ENCODE results near the gene MAMDC4. TPM values are rescaled to one million over a fixed set of nuclear protein-coding genes. Genes with fewer than 3 reads are reported as not detected.

The MAMDC4 gene
- total and polyA plus RNA-seq, 3 donors from 2014 or later = 8.1 to 21.9 (median 18.3) TPM

DNA sequence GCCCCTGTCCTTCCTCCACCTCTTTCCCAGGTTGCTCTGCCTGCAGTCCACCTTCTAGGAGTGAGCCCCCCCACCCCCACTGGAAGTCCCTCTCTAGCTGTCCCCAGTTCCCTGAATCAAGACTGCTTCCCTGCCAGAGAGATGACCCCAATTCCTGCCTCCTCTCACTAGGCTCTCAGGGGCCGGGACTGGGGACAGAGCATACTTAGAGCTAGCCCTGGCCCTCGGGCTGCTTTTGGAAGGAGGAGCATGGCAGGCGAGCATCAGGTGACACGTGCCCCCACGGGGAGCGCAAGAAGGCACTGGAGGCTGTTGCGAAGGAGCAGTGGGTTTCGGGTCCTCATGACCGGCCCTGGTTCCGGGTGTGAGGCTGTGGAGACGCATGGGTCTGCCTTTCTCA lies 43.9 kb downstream of the MAMDC4 start:
- intact Hi-C loops (cut with DNase I; ENCODE audit: low total_unique reads) = no loop called here
- H3K4me1 ChIP-seq = no peaks in the 10 kb centered on the region
- no peaks in the 10 kb centered on the region for H3K9me3 ChIP-seq
- no peak overlapping the region for H3K4me3 ChIP-seq
- DNase-seq = no peak
- 88 to 92% methylated on average over 5 to 11 of the region's 11 CpGs for WGBS, 2 donors
- TF ChIP-seq POLR2A (IDR thresholded peaks at IDR 0.05) = no peak
- TF ChIP-seq, protein P1, sequence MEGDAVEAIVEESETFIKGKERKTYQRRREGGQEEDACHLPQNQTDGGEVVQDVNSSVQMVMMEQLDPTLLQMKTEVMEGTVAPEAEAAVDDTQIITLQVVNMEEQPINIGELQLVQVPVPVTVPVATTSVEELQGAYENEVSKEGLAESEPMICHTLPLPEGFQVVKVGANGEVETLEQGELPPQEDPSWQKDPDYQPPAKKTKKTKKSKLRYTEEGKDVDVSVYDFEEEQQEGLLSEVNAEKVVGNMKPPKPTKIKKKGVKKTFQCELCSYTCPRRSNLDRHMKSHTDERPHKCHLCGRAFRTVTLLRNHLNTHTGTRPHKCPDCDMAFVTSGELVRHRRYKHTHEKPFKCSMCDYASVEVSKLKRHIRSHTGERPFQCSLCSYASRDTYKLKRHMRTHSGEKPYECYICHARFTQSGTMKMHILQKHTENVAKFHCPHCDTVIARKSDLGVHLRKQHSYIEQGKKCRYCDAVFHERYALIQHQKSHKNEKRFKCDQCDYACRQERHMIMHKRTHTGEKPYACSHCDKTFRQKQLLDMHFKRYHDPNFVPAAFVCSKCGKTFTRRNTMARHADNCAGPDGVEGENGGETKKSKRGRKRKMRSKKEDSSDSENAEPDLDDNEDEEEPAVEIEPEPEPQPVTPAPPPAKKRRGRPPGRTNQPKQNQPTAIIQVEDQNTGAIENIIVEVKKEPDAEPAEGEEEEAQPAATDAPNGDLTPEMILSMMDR (IDR thresholded peaks at IDR 0.05) = no peak
- no peaks in the 10 kb centered on the region for H3K27me3 ChIP-seq
- no peaks in the 10 kb centered on the region for H3K36me3 ChIP-seq (ENCODE audit: low read depth, missing control alignments)
- no peak overlapping the region for H3K27ac ChIP-seq

DNA sequence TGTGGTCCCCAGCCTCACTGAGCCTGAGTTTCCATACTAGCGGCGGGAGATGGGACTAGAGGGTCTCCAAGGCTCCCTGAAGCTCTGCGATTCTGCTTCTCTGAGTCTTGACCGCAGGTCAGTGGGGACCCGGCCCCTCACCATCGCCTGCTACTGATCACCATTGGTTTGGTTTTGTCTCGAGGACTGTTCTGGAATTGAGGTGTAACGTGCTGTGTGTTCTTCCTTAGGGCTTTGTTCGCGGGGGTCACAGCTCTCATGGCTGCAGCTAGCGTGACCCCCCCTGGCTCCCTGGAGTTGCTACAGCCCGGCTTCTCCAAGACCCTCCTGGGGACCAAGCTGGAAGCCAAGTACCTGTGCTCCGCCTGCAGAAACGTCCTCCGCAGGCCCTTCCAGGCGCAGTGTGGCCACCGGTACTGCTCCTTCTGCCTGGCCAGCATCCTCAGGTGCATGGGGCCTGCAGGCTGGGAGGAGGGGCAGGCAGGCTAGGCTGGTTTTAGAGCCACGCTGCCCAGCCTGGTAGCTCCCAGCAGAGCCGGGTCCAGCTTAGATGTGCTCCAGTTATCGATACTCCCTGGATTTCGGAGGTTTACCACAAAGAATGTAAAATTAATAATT lies 46.4 kb downstream of the MAMDC4 start:
- TF ChIP-seq POLR2A (IDR thresholded peaks at IDR 0.05) = no peak
- TF ChIP-seq, protein P1 (IDR thresholded peaks at IDR 0.05) = no peak
- intact Hi-C loops (cut with DNase I; ENCODE audit: low total_unique reads) = no loop called here
- no peaks in the 10 kb centered on the region for H3K9me3 ChIP-seq
- WGBS, 2 donors = 95 to 96% methylated on average over 19 to 21 of the region's 21 CpGs
- no peaks in the 10 kb centered on the region for H3K27me3 ChIP-seq
- H3K36me3 ChIP-seq (ENCODE audit: low read depth, missing control alignments) = no peaks in the 10 kb centered on the region
- H3K4me1 ChIP-seq = peaks cover 21% of the 10 kb centered on the region
- DNase-seq = no peak
- no peak overlapping the region for H3K27ac ChIP-seq
- no peak overlapping the region for H3K4me3 ChIP-seq

DNA sequence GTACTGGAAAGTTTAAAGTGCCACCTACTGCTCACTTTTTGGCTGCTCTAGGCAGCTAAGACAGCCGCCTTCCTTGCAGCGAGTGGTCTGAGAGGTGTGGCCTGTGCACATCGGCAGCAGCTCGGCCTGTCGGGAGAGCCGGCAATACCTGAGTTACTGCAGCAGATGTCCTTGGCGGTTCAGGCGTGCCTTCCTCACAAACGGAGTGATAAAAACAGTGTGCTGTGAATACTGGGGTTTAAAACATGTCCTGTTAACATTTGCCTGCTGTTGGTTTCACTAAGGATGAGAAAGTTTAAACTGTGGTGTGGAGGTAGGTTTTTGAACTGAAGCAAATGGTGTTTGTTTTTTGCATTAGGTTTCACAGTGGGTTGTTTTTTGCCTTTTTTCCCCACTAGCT lies 47.0 kb downstream of the MAMDC4 start:
- Histone ChIP-seq H3K9me3 (no peaks in the 10 kb centered on the region), H3K4me3 (no peak overlapping the region), H3K4me1 (peaks cover 21% of the 10 kb centered on the region), H3K27ac (no peak overlapping the region), H3K27me3 (no peaks in the 10 kb centered on the region), H3K36me3 (ENCODE audit: low read depth, missing control alignments) (no peaks in the 10 kb centered on the region)
- TF ChIP-seq POLR2A (IDR thresholded peaks at IDR 0.05) = no peak
- TF ChIP-seq, protein P1 (IDR thresholded peaks at IDR 0.05) = no peak
- intact Hi-C loops (cut with DNase I; ENCODE audit: low total_unique reads) = no loop called here
- WGBS, 2 donors = 50 to 78% methylated on average over 9 of the region's 9 CpGs
- DNase-seq = no peak

DNA sequence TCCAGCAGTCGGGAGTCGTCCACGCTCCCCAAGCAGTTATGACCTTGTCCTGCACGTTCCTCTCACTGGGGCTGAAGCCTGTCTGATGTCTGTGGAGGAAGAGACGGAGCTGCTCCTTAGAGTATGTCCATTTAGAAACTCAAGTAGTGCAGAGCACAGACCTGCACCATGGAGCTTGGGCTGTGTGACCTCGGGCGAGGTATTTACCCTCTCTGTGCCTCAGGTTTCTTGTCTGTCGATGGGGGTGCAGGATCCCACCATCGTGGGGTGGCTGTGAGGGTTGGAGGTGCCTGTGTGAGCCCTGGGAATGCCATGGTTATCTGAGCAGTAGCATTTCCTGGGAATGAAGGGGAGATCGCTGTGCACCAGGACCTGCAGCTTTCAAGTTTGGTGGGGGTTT lies 48.4 kb downstream of the MAMDC4 start:
- no peak for DNase-seq
- Histone ChIP-seq H3K27ac (peak overlapping the region in 1 of 2 donors; percentile 66), H3K9me3 (no peaks in the 10 kb centered on the region), H3K27me3 (no peaks in the 10 kb centered on the region), H3K4me3 (no peak overlapping the region), H3K36me3 (ENCODE audit: low read depth, missing control alignments) (no peaks in the 10 kb centered on the region), H3K4me1 (peaks cover 21% of the 10 kb centered on the region)
- no peak for TF ChIP-seq POLR2A (IDR thresholded peaks at IDR 0.05)
- TF ChIP-seq, protein P1 (IDR thresholded peaks at IDR 0.05) = no peak
- intact Hi-C loops (cut with DNase I; ENCODE audit: low total_unique reads) = no loop called here
- 87 to 91% methylated on average over 3 to 10 of the region's 10 CpGs for WGBS, 2 donors

DNA sequence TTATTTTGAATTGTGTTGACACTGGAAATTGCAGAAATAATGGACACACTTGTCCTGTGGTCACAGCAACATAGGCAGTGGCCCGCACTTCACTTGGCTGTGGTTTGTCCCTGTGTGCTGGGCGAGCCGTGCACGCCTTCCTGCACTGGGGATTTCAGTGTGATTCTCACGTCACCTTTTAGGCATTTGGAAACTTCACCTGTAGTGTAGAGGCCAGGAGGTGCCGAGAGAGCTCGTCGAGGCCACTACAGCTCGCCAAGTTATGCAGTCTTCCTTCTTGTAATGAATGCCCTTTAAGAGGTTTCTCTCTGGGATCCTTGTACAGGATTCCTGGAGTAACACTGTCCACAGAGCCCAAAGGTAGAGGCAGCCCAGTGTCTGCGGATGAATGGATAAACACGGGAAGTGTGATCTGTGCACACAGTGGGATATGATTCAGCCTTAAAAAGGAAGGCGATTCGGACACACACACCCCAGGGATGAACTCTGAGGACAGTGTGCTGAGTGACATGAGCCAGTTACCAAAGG lies 48.9 kb downstream of the MAMDC4 start:
- no peak overlapping the region for H3K4me3 ChIP-seq
- H3K27ac ChIP-seq = peak overlapping the region in 1 of 2 donors; percentile 66
- no peak for TF ChIP-seq POLR2A (IDR thresholded peaks at IDR 0.05)
- TF ChIP-seq, protein P1 (IDR thresholded peaks at IDR 0.05) = no peak
- 89% methylated on average over 13 of the region's 13 CpGs for WGBS, 2 donors
- H3K4me1 ChIP-seq = peaks cover 21% of the 10 kb centered on the region
- no peaks in the 10 kb centered on the region for H3K9me3 ChIP-seq
- no peaks in the 10 kb centered on the region for H3K36me3 ChIP-seq (ENCODE audit: low read depth, missing control alignments)
- intact Hi-C loops (cut with DNase I; ENCODE audit: low total_unique reads) = no loop called here
- no peaks in the 10 kb centered on the region for H3K27me3 ChIP-seq
- no peak for DNase-seq
